Measurements from ENCODE around the gene CACFD1.
"Not testable (repeated sequence)": the region's sequence is repeated elsewhere in the genome, so short reads cannot be mapped to it uniquely, and the experiment has no call there.

CACFD1 gene

GRCh38 chr9:133441571-133441970 is 18.2 kb upstream of the CACFD1 start:
- no peak for DNase-seq

- no peak for DNase-seq
Observed at GRCh38 chr9:133443248-133443647, 16.5 kb upstream of the CACFD1 start.

- no peak for DNase-seq
Observed at GRCh38 chr9:133443982-133444381, 15.8 kb upstream of the CACFD1 start.

GRCh38 chr9:133445293-133445969 is 14.3 kb upstream of the CACFD1 start:
- DNase-seq: no peak

GRCh38 chr9:133448487-133448972 is 11.2 kb upstream of the CACFD1 start:
- DNase-seq: no peak

GRCh38 chr9:133449760-133450159 is 10.0 kb upstream of the CACFD1 start:
- peak; percentile 35 for DNase-seq

- DNase-seq: not testable (repeated sequence)
Observed at GRCh38 chr9:133451865-133452264, 7.9 kb upstream of the CACFD1 start.

GRCh38 chr9:133452562-133452961 is 7.2 kb upstream of the CACFD1 start:
- no peak for DNase-seq

GRCh38 chr9:133453651-133454050 is 6.1 kb upstream of the CACFD1 start:
- DNase-seq: no peak

- no peak for DNase-seq
Observed at GRCh38 chr9:133454325-133454724, 5.5 kb upstream of the CACFD1 start.

GRCh38 chr9:133454943-133455673 is 4.7 kb upstream of the CACFD1 start:
- no peak for DNase-seq

- DNase-seq: no peak
Observed at GRCh38 chr9:133455936-133456335, 3.8 kb upstream of the CACFD1 start.

GRCh38 chr9:133456409-133456808 is 3.4 kb upstream of the CACFD1 start:
- no peak for DNase-seq

GRCh38 chr9:133457233-133457632 is 2.5 kb upstream of the CACFD1 start:
- no peak for DNase-seq

- no peak for DNase-seq
Observed at GRCh38 chr9:133457748-133458147, 2.0 kb upstream of the CACFD1 start.

GRCh38 chr9:133458643-133459312 is 1.0 kb upstream of the CACFD1 start:
- no peak for DNase-seq

- peak; percentile 79 for DNase-seq
Observed at GRCh38 chr9:133460405-133461175, 812 bp downstream of the CACFD1 start.

- DNase-seq: no peak
Observed at GRCh38 chr9:133461975-133462374, 2.2 kb downstream of the CACFD1 start.

- no peak for DNase-seq
Observed at GRCh38 chr9:133463234-133463863, 3.6 kb downstream of the CACFD1 start.

- DNase-seq: no peak
Observed at GRCh38 chr9:133463864-133464615, 4.3 kb downstream of the CACFD1 start.

- DNase-seq: no peak
Observed at GRCh38 chr9:133464638-133465037, 4.9 kb downstream of the CACFD1 start.

- DNase-seq: no peak
Observed at GRCh38 chr9:133465984-133466383, 6.2 kb downstream of the CACFD1 start.
